Endothelial cell of umbilical vein (primary cell): Measurements from ENCODE around the gene RECQL.

Experiments
- CTCF ChIP-seq, 2 donors: IDR thresholded peaks; 1 replicate in 1 of 2; 2 replicates in 1 of 2; pipeline ENCODE4 v1.5.1; 2011; ENCODE audit warnings: low read length in 2 of 2, mild to moderate bottlenecking in 2 of 2, moderate library complexity in 2 of 2, control low read depth in 1 of 2, inconsistent platforms in 1 of 2, low read depth in 1 of 2; ENCODE audit not compliant: insufficient read depth in 1 of 2; ENCODE audit errors: extremely low read depth in 1 of 2
- JUN ChIP-seq: IDR thresholded peaks from 2 replicates; pipeline ENCODE4 v1.6.1; 2011; ENCODE audit warnings: borderline replicate concordance, low read depth; ENCODE audit not compliant: insufficient read length, insufficient read depth
- POLR2A ChIP-seq: IDR thresholded peaks from 2 replicates; pipeline ENCODE4 v1.6.1; 2012; ENCODE audit warnings: low read depth, mild to moderate bottlenecking, control low read depth, low read length
- POLR2AphosphoS5 ChIP-seq: IDR thresholded peaks from 2 replicates; pipeline ENCODE4 v1.6.1; 2012; ENCODE audit warnings: low read depth, mild to moderate bottlenecking, control low read depth, low read length, moderate library complexity; ENCODE audit not compliant: insufficient read depth

- no peak for TF ChIP-seq CTCF (IDR thresholded peaks at IDR 0.05; ENCODE audit: extremely low read depth in 1 of 2, insufficient read depth in 1 of 2, low read depth in 1 of 2, low read length in 2 of 2)
- no peak for TF ChIP-seq POLR2A
- no peak for TF ChIP-seq POLR2AphosphoS5
- TF ChIP-seq JUN, result no peak
Measured at GRCh38 chr12:21502872-21503271, 1.4 kb upstream of the RECQL start.
